HUES64 (cell line): Measurements from ENCODE around the gene PRLR.

Experiments used
- H3K27ac ChIP-seq: 2 replicates; pipeline ENCODE4 v1.7.0; 2013; ENCODE audit warnings: low read depth, low read length, inconsistent platforms
- H3K27me3 ChIP-seq: 2 replicates; pipeline ENCODE4 v1.6.1; 2013; ENCODE audit warnings: mild to moderate bottlenecking, low read length; ENCODE audit not compliant: insufficient read depth
- H3K36me3 ChIP-seq: 2 replicates; pipeline ENCODE4 v1.6.1; 2013; ENCODE audit warnings: mild to moderate bottlenecking, low read length; ENCODE audit not compliant: insufficient read depth
- H3K4me1 ChIP-seq: 2 replicates; pipeline ENCODE4 v1.6.1; 2013; ENCODE audit warnings: mild to moderate bottlenecking, low read length, moderate library complexity; ENCODE audit not compliant: insufficient read depth
- H3K4me3 ChIP-seq: 2 replicates; pipeline ENCODE4 v1.5.1; 2013; ENCODE audit warnings: mild to moderate bottlenecking, low read length, moderate library complexity
- H3K9ac ChIP-seq: 2 replicates; pipeline ENCODE4 v1.6.1; 2013; ENCODE audit warnings: mild to moderate bottlenecking, low read depth, low read length
- H3K9me3 ChIP-seq: 2 replicates; pipeline ENCODE4 v1.6.1; 2013; ENCODE audit warnings: low read depth, low read length; ENCODE audit not compliant: insufficient read depth
- whole genome bisulfite sequencing: fragments of 150-250, 120-280 bp; methylation state at CpG from one replicate; pipeline ENCODE4 v1.1.7; 2013; ENCODE audit warnings: missing lambda C conversion rate; 5-methylcytosine and 5-hydroxymethylcytosine counted together

PRLR gene

DNA sequence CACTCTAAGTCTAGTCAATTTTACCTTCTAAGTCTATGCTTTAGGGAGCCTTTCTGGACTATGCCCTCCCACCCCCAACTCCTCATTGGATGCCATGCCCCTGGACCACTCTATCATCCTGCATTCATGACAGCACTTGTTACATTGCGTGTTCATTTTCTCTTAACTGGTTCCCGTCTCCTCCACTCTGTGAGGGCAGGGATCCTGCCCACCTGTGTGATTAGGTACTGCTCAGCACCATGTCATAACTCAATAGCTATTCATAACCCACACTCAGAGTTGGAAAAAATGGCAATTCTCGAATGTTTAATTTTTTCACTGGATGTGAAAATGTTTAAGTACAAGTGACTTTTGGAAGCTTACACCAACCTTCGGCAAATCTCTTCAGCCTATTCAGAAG, 88.5 kb downstream of the PRLR start:
- Histone ChIP-seq H3K4me3 (no peak overlapping the region), H3K9ac (no peak overlapping the region), H3K4me1 (peaks cover 11% of the 10 kb centered on the region), H3K27me3 (no peaks in the 10 kb centered on the region), H3K27ac (no peak overlapping the region), H3K36me3 (no peaks in the 10 kb centered on the region), H3K9me3 (no peaks in the 10 kb centered on the region)
- 96% methylated on average over 4 of the region's 4 CpGs for WGBS

DNA sequence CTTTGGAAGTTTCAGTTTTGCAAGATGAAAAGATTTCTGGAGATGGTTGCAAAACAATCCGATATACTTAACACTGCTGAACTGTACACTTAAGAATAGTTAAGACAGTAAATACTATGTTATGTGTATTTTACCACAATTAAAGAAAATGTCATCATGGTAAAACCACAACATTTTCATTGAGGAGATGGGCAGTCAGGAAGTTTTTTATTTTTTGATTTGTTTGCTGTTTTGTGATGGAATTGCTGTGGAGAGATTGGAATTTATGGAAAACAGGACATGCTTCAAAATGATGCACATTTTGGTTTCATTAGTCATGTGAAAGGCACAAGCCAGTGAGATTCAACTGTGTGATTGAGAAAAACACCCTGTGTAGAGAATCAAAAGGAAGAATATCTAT, 92.1 kb downstream of the PRLR start:
- Histone ChIP-seq H3K27me3 (no peaks in the 10 kb centered on the region), H3K27ac (no peak overlapping the region), H3K4me3 (no peak overlapping the region), H3K9me3 (no peaks in the 10 kb centered on the region), H3K36me3 (no peaks in the 10 kb centered on the region), H3K9ac (no peak overlapping the region), H3K4me1 (no peaks in the 10 kb centered on the region)
- WGBS = no CpG with 5 or more reads among the region's 1 CpG

DNA sequence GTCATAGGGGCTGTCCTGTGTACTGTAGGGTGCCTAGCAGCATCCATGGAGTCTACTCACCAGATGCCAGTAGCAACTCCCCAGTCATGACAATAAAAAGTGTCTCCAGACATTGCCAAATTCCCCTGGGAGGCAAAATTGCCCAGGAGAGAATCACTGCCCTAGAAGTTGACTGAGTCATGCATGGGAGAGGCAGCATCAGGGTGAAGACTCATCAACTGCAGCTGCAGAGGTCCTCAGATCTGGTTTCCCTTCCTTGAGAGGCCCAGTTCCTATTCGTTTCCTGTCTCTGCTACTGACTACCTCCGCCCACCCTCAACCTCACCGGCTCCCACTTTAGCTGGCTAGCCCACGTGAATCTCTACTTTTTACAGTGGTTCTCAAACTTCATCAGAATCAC, 93.9 kb downstream of the PRLR start:
- no peaks in the 10 kb centered on the region for H3K4me1 ChIP-seq
- H3K27ac ChIP-seq = no peak overlapping the region
- no peaks in the 10 kb centered on the region for H3K9me3 ChIP-seq
- no peaks in the 10 kb centered on the region for H3K27me3 ChIP-seq
- H3K9ac ChIP-seq = no peak overlapping the region
- WGBS = 90% methylated on average over 4 of the region's 4 CpGs
- no peaks in the 10 kb centered on the region for H3K36me3 ChIP-seq
- no peak overlapping the region for H3K4me3 ChIP-seq

DNA sequence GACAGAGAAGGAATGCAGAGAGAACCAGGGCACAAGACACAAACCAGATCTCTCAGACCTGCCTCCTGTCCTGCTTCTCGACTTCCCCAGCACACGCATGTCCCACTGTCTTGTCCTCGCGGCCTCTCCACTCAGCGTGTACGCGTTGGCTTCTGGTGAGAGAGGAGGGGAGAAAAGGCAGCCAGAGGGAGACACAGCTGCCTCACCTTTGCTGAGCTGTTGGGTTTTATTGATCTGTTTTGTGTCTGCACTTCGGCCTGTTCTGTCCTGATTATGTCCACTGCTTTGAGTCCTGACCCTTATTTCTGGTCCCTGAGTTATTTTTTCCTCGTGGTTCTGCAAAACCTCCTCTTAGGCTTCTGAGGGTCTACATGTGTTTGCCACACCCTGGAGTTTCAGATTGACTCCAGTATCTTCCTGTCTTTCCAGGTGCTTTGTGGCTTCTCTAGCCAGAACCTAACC, 95.0 kb downstream of the PRLR start:
- H3K9me3 ChIP-seq = no peaks in the 10 kb centered on the region
- no peak overlapping the region for H3K9ac ChIP-seq
- H3K36me3 ChIP-seq = no peaks in the 10 kb centered on the region
- 97% methylated on average over 9 of the region's 9 CpGs for WGBS
- no peak overlapping the region for H3K4me3 ChIP-seq
- H3K4me1 ChIP-seq = no peaks in the 10 kb centered on the region
- H3K27ac ChIP-seq = no peak overlapping the region
- H3K27me3 ChIP-seq = no peaks in the 10 kb centered on the region

DNA sequence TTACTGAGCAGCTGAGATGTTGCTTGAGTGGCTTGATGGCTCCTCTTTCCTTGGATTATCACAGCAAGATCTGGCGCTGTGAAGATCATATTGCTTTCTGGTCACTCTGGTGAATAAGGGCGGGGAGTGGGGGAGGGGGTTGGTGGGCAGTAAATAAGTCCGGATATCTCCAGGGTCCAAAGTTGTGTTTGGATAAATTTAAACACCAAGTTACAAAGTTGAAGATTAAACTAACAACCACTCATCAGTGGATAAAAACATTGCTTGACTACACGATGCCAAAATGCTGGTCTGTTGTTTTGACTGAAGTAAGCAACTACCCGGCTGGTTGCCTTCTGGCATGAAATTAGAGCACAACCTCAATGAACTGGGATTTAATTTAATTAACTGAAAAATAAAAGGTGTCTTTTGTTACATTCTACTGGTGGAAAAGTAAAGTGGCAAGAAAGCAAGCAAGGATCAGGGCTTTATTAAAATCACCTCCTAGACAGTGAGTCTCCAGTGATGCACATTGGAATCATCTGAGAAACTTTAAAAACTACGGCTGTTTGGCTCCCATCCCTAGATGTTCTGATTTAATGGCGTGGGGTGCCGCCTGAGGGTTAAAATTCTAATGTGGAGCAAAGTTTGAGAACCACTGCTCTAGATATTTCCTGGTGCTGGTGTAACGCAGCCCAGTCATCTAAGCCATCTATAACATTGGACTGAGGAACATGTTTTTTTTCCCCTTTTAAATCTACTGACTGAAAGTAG, 95.8 kb downstream of the PRLR start:
- no peak overlapping the region for H3K4me3 ChIP-seq
- no peak overlapping the region for H3K9ac ChIP-seq
- H3K36me3 ChIP-seq = no peaks in the 10 kb centered on the region
- WGBS = 93% methylated on average over 8 of the region's 9 CpGs
- no peaks in the 10 kb centered on the region for H3K27me3 ChIP-seq
- no peaks in the 10 kb centered on the region for H3K4me1 ChIP-seq
- no peak overlapping the region for H3K27ac ChIP-seq
- H3K9me3 ChIP-seq = no peaks in the 10 kb centered on the region

DNA sequence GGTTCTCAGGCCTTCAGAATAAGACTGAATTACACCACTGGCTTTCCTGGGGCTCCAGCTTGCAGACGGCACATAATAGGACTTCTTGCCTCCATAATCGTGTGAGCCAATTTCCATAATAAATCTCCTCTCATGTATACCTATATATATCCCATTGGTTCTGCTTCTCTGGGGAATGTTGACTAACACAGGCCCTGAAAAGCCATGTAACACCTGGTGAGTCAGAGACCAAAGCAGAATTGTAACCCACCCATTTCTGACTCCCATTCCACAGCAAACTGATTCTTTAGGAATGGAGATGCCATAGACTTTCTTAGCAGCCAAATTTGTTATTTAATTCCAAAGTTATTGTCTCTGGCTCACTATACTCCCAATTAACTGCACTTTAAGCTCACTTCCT, 97.1 kb downstream of the PRLR start:
- 92% methylated on average over 2 of the region's 2 CpGs for WGBS
- Histone ChIP-seq H3K36me3 (no peaks in the 10 kb centered on the region), H3K4me1 (no peaks in the 10 kb centered on the region), H3K9me3 (no peaks in the 10 kb centered on the region), H3K4me3 (no peak overlapping the region), H3K27me3 (no peaks in the 10 kb centered on the region), H3K9ac (no peak overlapping the region), H3K27ac (no peak overlapping the region)

DNA sequence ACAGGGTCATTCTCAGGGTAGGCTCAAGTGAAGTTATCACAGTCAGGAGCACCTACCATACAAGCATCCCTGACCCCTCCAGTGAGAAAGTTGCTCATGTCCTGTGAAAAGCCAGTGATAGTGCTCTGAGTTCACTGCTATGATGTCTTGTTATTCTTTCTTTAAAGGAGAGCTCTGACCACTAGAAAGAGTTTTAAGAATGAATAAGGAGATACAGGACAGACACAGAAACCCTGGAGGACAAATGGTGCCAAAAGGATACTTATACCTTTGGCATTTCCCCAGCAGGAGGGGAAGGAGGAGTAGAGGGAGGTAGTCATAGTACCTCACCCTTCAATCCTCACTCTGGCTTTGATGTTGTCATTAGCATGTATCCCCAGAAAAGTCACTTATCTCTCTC, 98.6 kb downstream of the PRLR start:
- Histone ChIP-seq H3K4me3 (no peak overlapping the region), H3K9ac (no peak overlapping the region), H3K9me3 (no peaks in the 10 kb centered on the region), H3K36me3 (no peaks in the 10 kb centered on the region), H3K4me1 (no peaks in the 10 kb centered on the region), H3K27ac (no peak overlapping the region), H3K27me3 (no peaks in the 10 kb centered on the region)

DNA sequence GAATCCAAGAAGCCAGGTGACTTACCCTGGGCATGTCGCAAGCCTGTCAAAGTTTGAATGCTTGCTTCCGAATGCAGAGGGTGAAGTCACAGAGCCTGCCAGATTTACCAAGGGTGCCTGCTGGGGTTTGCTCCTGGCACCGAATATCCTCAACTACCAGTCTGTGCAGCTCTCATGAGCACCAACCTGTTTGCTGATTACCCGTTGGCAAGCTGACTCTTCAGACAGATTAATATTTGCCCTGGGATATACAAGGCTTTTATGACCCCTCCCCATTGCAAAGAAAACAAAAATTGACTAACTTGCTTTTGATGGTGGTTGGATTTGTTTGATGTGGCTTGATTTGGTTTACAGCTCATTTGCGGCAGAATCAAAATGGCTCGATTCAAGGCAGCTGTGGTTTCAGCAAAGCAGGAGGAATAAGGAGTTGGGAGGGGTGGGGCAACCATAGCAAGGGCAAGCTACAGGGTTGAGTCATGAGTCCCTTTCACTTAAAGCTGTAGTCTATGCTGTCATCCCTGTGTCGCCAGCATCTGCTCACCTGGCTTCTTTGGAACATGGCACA, 100.3 kb downstream of the PRLR start:
- H3K27me3 ChIP-seq = no peaks in the 10 kb centered on the region
- H3K4me3 ChIP-seq = no peak overlapping the region
- WGBS = 93% methylated on average over 7 of the region's 7 CpGs

DNA sequence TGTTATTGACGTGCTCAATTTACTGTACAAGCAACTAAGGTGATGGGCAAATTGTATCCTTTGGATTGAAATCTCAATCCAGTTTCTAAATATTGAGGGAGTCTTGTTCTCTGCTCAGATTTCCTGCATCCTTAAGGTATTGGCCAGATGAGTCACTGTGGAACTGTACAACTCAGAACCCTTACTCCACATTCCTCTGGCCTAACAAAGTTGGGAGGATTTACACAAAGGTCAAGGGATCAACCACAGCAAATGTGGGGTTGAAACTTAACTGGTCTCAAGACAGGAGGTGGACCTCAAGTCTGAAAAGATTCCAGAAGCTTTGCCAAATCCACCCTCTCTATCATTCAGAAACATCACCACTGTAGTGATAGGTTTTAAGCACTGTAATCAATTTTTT, 101.0 kb downstream of the PRLR start:
- H3K36me3 ChIP-seq = no peaks in the 10 kb centered on the region
- no peak overlapping the region for H3K9ac ChIP-seq
- 84% methylated on average over 1 of the region's 1 CpG for WGBS
- no peaks in the 10 kb centered on the region for H3K27me3 ChIP-seq
- no peaks in the 10 kb centered on the region for H3K9me3 ChIP-seq
- H3K4me3 ChIP-seq = no peak overlapping the region
- H3K4me1 ChIP-seq = no peaks in the 10 kb centered on the region
- no peak overlapping the region for H3K27ac ChIP-seq

More for the DNA sequence above, 100.3 kb downstream of the PRLR start:
- H3K9me3 ChIP-seq = no peaks in the 10 kb centered on the region
- H3K27ac ChIP-seq = no peak overlapping the region
- no peaks in the 10 kb centered on the region for H3K4me1 ChIP-seq
- no peaks in the 10 kb centered on the region for H3K36me3 ChIP-seq
- no peak overlapping the region for H3K9ac ChIP-seq

DNA sequence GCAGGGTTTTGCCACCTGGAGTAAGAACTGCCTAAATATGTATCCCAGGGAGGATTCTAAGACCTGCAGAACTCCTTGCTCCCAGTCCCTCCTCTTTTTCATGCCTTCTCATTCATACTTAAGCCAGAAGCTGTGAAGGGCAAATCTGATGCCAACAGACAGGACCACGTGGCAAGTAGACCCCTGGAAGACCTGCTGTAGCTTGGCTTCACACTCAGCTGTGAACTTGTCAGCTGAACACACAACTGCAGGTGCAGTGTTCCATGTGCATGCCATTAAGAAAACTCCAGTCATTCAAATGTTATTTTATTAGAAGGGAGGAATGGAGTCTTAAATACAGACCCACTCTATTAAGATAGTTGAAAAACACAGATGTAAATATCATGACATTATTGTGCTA, 103.3 kb downstream of the PRLR start:
- H3K27me3 ChIP-seq = no peaks in the 10 kb centered on the region
- H3K4me3 ChIP-seq = no peak overlapping the region
- H3K4me1 ChIP-seq = no peaks in the 10 kb centered on the region
- no peak overlapping the region for H3K27ac ChIP-seq
- no peak overlapping the region for H3K9ac ChIP-seq
- H3K9me3 ChIP-seq = no peaks in the 10 kb centered on the region
- H3K36me3 ChIP-seq = no peaks in the 10 kb centered on the region
- WGBS = 86% methylated on average over 1 of the region's 1 CpG

DNA sequence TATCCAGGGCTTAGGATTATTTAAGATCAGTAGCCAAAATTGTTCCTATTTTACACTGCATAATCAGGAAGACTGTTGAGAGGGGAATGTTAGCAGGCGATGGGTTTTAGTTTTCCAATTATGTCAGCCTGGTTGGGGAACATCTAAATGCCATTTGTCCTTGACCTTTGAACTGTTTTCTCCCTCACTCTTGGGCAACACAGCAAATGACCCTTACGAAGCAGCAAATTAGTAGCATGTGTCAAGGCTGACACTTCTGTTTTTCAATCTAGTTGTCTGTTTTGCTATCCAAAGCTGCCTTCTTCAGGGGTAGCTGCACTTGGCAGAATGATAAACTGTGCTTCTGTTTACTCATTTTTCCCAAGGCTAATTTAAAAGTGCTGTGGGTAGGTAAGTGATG, 104.5 kb downstream of the PRLR start:
- H3K4me3 ChIP-seq = no peak overlapping the region
- no peaks in the 10 kb centered on the region for H3K9me3 ChIP-seq
- no peaks in the 10 kb centered on the region for H3K4me1 ChIP-seq
- no peak overlapping the region for H3K9ac ChIP-seq
- no peaks in the 10 kb centered on the region for H3K36me3 ChIP-seq
- H3K27ac ChIP-seq = no peak overlapping the region
- H3K27me3 ChIP-seq = no peaks in the 10 kb centered on the region
- 93% methylated on average over 2 of the region's 2 CpGs for WGBS

DNA sequence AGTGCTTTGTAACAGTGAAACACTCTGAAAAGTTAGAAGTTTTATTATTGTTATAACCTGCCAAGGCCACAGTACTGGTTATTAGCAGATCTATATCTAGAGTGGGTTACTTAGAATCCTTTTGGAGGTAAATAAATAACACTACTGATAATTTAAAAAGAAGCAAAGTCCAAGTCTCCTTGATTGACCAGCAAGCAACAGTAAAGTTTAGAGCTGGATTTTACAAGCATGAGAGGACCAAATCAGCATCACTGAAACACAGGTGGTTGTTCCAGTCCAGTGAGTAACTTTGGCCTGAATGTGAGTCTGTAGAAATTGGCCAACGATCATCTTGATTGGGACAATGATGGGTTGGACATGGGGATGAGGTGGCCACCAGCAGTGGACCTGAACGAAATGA, 105.4 kb downstream of the PRLR start:
- H3K27me3 ChIP-seq = no peaks in the 10 kb centered on the region
- H3K4me1 ChIP-seq = no peaks in the 10 kb centered on the region
- H3K9ac ChIP-seq = no peak overlapping the region
- H3K27ac ChIP-seq = no peak overlapping the region
- H3K36me3 ChIP-seq = no peaks in the 10 kb centered on the region
- 90% methylated on average over 2 of the region's 2 CpGs for WGBS
- no peaks in the 10 kb centered on the region for H3K9me3 ChIP-seq
- H3K4me3 ChIP-seq = no peak overlapping the region
